Esophagus squamous epithelium (tissue), 4 donors: ENCODE measurements around the gene TRIM67.

Experiments
- POLR2A ChIP-seq, 4 donors: fragments of 450-650 bp; IDR thresholded peaks; one replicate each; pipeline ENCODE4 v1.6.1; 2017; ENCODE audit warnings: antibody characterized with exemption in 4 of 4, mild to moderate bottlenecking in 4 of 4, moderate library complexity in 3 of 4
- TF ChIP-seq, protein P1 (sequence below), 6 experiments: fragments of 450-650 bp in 4 of 6; fragments of 200-600 bp in 2 of 6; sonication (generic) in 2 of 6; IDR thresholded peaks; one replicate each; pipeline ENCODE4 v1.5.1; 2016 to 2019; ENCODE audit warnings: antibody characterized with exemption in 6 of 6, mild to moderate bottlenecking in 4 of 6, moderate library complexity in 4 of 6

DNA sequence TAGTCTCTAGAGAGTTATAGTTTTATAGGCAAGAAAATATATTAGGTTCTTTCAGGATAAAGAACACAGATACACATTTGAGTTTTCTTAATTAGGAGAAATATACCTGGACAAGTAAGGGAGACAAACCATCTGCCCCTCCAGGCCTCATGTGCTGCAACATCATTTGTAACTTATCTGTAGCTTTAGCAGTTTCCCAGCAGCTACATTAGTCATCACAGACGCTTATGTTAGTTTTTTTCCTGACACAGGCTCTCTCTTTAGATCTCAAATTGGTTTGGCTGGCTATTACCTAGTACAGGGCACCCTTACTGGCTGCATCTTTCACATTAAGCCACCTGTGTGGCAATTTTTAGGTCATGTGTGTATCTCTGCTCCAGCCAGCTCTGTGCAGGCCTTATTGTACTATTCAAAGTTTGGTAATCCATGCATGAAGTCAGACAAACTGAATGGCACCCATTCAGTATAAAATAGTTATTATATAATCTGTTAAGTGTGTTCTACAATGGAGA is 105.0 kb downstream of the TRIM67 start:
- TF ChIP-seq, protein P1, sequence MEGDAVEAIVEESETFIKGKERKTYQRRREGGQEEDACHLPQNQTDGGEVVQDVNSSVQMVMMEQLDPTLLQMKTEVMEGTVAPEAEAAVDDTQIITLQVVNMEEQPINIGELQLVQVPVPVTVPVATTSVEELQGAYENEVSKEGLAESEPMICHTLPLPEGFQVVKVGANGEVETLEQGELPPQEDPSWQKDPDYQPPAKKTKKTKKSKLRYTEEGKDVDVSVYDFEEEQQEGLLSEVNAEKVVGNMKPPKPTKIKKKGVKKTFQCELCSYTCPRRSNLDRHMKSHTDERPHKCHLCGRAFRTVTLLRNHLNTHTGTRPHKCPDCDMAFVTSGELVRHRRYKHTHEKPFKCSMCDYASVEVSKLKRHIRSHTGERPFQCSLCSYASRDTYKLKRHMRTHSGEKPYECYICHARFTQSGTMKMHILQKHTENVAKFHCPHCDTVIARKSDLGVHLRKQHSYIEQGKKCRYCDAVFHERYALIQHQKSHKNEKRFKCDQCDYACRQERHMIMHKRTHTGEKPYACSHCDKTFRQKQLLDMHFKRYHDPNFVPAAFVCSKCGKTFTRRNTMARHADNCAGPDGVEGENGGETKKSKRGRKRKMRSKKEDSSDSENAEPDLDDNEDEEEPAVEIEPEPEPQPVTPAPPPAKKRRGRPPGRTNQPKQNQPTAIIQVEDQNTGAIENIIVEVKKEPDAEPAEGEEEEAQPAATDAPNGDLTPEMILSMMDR (IDR thresholded peaks at IDR 0.05) = no peak
- TF ChIP-seq POLR2A (IDR thresholded peaks at IDR 0.05) = no peak
